Activated naive CD4-positive, alpha-beta T cell treated with Interleukin-2 at 50 U/mL for 16 hours (primary cell): ENCODE measurements around the gene ACYP2.
"Not testable (repeated sequence)": the region's sequence is repeated elsewhere in the genome, so short reads cannot be mapped to it uniquely, and the experiment has no call there.

Experiments used
- DNase-seq: peaks from one replicate; pipeline ENCODE4 v3.0.0-alpha.2; 2020

The ACYP2 gene

GRCh38 chr2:54099829-54100585 is 15.4 kb upstream of the ACYP2 start:
- DNase-seq: no peak

- DNase-seq: no peak
Measured at GRCh38 chr2:54100772-54101171, 14.6 kb upstream of the ACYP2 start.

- DNase-seq: peak; percentile 34
Measured at GRCh38 chr2:54103454-54104314, 11.7 kb upstream of the ACYP2 start.

- DNase-seq: peak; percentile 42
Measured at GRCh38 chr2:54106631-54107454, 8.6 kb upstream of the ACYP2 start.

- DNase-seq: no peak
Measured at GRCh38 chr2:54107455-54107764, 8.0 kb upstream of the ACYP2 start.

- no peak for DNase-seq
Measured at GRCh38 chr2:54107903-54108615, 7.4 kb upstream of the ACYP2 start.

GRCh38 chr2:54109848-54110247 is 5.6 kb upstream of the ACYP2 start:
- DNase-seq: no peak

- DNase-seq: not testable (repeated sequence)
Measured at GRCh38 chr2:54114479-54114878, 936 bp upstream of the ACYP2 start.

- DNase-seq: no peak
Measured at GRCh38 chr2:54114936-54115283, 505 bp upstream of the ACYP2 start.

- DNase-seq: not testable (repeated sequence)
Measured at GRCh38 chr2:54116598-54116997, 1.2 kb downstream of the ACYP2 start.

- no peak for DNase-seq
Measured at GRCh38 chr2:54120950-54121349, 5.5 kb downstream of the ACYP2 start.

GRCh38 chr2:54122171-54122935 is 6.9 kb downstream of the ACYP2 start:
- no peak for DNase-seq

GRCh38 chr2:54122939-54123338 is 7.5 kb downstream of the ACYP2 start:
- no peak for DNase-seq

GRCh38 chr2:54127174-54127573 is 11.8 kb downstream of the ACYP2 start:
- not testable (repeated sequence) for DNase-seq

GRCh38 chr2:54133056-54133455 is 17.6 kb downstream of the ACYP2 start:
- no peak for DNase-seq

GRCh38 chr2:54139210-54139609 is 23.8 kb downstream of the ACYP2 start:
- no peak for DNase-seq

GRCh38 chr2:54143780-54144179 is 28.4 kb downstream of the ACYP2 start:
- no peak for DNase-seq

- no peak for DNase-seq
Measured at GRCh38 chr2:54148391-54148790, 33.0 kb downstream of the ACYP2 start.

- no peak for DNase-seq
Measured at GRCh38 chr2:54149638-54150441, 34.4 kb downstream of the ACYP2 start.

GRCh38 chr2:54158311-54158710 is 42.9 kb downstream of the ACYP2 start:
- DNase-seq: no peak
